Measurements from ENCODE around the gene NET1.

DNA sequence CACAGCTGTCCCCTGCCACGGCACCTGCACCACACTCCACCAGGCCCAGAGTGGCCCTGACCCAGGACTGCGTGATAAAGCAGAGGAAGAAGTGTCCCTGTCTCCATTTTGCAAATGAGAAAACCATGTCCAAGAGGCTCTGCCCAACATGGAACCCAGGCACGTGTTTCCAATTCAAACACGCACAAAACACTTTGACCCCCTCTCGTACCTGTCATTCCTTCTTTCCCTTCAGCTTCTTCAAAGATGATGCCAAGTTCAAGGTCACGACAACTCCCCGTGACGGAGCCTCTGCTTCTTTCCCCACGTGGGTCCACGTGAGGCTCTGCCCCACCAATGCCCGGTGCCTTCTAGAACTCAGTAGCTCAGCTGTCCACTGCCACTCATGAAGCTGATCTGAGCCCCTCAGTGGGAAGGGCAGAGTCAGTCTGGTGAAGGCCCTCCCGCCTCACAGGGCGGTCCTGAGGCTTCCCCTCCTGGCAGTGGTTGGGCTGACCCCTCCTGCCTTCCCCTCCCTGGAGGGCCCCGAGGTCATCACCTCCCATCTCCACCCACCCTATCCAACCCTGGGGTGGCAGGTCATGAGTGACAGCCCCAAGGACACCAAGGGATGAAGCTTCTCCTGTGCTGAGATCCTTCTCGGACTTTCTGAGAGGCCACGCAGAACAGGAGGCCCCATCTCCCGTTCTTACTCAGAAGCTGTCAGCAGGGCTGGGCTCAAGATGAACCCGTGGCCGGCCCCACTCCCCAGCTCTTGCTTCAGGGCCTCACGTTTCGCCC, 68.0 kb downstream of the NET1 start:
- TF ChIP-seq, protein P1, sequence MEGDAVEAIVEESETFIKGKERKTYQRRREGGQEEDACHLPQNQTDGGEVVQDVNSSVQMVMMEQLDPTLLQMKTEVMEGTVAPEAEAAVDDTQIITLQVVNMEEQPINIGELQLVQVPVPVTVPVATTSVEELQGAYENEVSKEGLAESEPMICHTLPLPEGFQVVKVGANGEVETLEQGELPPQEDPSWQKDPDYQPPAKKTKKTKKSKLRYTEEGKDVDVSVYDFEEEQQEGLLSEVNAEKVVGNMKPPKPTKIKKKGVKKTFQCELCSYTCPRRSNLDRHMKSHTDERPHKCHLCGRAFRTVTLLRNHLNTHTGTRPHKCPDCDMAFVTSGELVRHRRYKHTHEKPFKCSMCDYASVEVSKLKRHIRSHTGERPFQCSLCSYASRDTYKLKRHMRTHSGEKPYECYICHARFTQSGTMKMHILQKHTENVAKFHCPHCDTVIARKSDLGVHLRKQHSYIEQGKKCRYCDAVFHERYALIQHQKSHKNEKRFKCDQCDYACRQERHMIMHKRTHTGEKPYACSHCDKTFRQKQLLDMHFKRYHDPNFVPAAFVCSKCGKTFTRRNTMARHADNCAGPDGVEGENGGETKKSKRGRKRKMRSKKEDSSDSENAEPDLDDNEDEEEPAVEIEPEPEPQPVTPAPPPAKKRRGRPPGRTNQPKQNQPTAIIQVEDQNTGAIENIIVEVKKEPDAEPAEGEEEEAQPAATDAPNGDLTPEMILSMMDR (IDR thresholded peaks at IDR 0.05) = no peak
- no peak for TF ChIP-seq POLR2A (IDR thresholded peaks at IDR 0.05)

All from heart left ventricle (tissue), 13 donors.